Stimulated activated naive CD8-positive, alpha-beta T cell treated with anti-CD3 and anti-CD28 coated beads, Interleukin-15, Interleukin-2, amounts not matched to agents 100 U/mL and 50 U/mL, for 24 hours (primary cell): ENCODE measurements around the gene TUT7.
"Not testable (repeated sequence)": the region's sequence is repeated elsewhere in the genome, so short reads cannot be mapped to it uniquely, and the experiment has no call there.

Experiments
- ATAC-seq: fragments of 150-1000 bp; cut with Tn5 transposase; one replicate; pipeline ENCODE4 v1.10.0; 2021
- DNase-seq: peaks from one replicate; pipeline ENCODE4 v3.0.0; 2021

TUT7 gene

DNA sequence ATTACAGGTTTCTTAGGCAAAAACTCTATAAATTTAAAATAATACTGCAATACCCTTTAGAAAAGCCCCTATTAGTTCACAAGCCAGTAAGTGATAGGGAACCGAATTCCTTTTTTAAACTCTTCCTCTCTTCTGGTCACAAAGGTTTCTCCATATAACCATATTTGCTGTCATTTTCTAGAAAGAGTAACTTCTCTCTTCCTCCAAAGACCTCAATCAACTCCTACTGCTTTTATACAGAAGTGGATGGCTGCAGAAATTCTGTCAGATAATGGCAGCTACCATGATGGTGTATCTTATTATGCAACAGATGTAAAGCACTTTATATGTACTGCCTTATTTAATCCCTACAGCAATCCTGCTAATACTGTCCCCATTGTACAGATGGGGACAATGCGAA lies 6.2 kb downstream of the TUT7 start:
- ATAC-seq: no peak
- DNase-seq: no peak

DNA sequence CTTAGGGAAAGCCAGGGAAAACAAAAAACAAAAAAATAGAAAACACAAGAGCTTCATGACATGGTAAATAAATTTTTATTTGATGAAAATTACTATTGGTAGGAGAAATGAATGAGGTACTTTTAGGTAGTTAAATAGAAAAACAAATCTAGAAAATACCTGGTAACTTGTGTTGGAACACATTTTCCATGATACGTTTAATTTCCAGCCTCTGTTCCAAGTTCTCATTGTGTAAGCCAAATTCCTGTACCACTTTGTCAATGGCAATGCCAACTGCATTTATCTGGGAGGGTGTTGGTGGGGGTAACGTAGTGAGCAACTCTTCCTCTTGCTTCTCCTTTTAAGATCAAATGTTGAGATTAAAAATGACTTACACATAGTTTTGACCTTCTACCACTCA lies 9.4 kb downstream of the TUT7 start:
- DNase-seq (no peak), ATAC-seq (no peak)

GRCh38 chr9:86342269-86342668 lies 11.9 kb downstream of the TUT7 start:
- no peak for DNase-seq
- no peak for ATAC-seq

DNA sequence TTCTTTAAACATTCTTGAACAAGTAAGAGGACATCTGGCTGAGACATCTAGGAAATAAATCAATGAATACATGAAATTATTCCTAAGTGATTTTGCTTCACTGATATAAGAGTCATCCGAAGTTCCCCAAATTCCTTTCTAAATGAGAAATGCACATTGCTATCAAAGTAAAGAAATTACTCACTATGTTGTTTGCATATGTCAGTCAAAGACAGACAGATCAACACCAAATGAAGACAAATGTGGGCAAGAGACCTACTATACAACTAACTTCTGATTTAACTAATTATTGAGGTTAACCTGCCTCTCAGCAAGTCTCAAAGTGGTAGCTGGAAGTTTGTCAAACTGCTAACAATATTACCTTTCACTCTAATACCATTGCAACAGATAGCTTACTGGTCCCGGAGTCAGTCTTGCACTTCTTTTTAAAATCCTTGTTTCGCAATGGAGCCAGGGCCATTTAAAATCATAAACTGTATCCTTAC lies 13.2 kb downstream of the TUT7 start:
- no peak for ATAC-seq
- no peak for DNase-seq

DNA sequence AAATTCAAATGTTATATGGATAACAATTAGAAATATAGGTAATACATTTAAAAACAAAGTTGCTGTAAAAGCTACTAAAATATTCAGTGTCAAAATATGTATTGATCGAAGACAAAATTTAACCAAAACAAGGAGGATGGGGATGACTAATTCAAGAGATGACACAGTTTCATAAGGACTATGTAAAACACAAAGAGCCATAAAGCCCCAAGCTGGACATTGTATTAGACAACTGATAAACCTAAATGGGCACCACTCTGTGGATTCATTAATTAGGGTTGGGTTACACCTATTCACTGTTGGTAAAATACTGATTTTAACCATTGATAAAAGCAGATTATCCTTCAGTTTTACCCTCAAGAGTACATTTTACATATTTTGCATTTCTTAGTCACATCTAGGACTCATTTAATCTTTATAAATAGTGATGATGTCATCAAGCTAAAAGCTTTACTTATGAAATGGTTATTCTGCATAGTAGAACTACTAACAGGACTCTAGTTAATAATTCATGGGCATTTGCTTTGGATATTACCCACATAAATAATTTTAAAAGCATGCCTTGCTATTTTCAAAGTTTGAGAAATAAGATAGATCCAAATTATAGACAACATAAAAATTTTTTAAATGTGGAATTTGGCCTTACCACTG lies 13.7 kb downstream of the TUT7 start:
- ATAC-seq (no peak), DNase-seq (no peak)

DNA sequence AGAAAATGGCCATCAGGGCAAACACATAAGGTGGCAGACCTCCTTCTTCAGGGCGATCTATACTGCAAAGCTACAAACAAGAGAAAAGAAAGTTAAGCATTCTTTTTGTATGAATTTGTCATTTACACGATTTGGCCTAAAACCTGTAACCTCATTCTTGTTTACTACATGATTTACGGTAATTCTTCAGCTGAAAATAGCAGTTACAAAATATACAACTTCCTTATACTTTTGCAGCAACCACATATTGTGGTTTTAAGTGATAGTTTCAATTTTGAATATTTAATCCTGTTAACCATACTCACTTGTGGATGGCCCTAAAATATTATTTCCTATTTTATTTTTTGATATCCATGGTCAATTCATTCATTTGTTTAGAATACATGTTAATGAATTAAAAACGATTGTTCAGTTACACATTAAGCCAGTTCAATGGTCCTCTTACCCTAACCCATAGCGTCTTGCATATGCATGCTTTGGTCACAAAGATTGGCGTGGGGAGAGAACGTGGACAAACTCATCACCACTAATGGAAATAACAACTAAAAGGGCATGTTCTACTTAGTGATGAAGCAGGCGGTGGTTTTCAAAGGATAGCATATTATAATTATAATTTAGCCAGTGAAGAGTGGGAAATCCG lies 16.6 kb downstream of the TUT7 start:
- no peak for ATAC-seq

GRCh38 chr9:86336058-86336457 lies 18.2 kb downstream of the TUT7 start:
- ATAC-seq (no peak), DNase-seq (no peak)

More for the DNA sequence above, 16.6 kb downstream of the TUT7 start:
- DNase-seq: no peak

DNA sequence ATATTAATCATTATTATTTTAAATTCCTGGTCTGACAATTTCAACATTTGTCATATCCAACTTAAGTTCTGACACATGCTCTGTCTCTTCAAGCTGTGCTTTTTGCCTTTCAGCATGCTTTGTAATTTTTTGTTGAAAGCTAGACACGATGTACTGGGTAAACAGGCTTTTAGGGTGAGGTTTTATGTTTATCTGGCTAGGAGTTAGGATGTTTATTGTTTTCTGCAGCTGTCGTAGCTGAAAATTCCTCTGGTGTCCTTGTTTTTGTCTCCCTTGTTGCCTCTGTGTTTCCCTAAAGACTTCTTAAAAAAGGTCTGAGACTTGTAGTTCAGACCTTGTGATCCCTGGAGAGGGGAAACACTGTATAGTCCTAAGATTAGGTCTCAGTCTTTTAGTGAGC lies 20.6 kb downstream of the TUT7 start:
- ATAC-seq: no peak

GRCh38 chr9:86330186-86330585 lies 24.0 kb downstream of the TUT7 start:
- ATAC-seq: peak; percentile 77
- no peak for DNase-seq

More for the DNA sequence above, 20.6 kb downstream of the TUT7 start:
- DNase-seq: no peak

DNA sequence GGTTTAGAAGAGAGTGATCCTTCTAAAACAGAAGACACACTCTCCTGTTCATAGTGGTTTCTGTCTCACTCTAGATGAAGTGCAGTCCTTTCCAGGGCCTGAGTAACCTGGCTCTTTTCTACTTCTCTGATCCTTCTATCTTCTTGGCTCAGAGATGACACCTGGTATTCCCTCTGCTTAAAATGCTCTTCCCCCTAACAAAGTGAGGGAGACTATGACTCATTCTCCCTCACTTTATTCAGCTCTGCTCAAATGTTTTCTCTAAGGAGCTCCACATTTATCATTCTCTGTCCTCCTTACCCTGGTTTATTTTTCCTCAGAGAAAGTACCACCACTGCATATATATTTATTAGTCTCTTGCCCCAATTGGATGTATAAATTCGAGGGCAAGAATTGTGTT lies 24.6 kb downstream of the TUT7 start:
- DNase-seq (no peak), ATAC-seq (peak; percentile 36)

- DNase-seq: no peak
- no peak for ATAC-seq
Observed at GRCh38 chr9:86328156-86328555, 26.1 kb downstream of the TUT7 start.

GRCh38 chr9:86326536-86326935 lies 27.7 kb downstream of the TUT7 start:
- no peak for ATAC-seq
- DNase-seq: no peak

DNA sequence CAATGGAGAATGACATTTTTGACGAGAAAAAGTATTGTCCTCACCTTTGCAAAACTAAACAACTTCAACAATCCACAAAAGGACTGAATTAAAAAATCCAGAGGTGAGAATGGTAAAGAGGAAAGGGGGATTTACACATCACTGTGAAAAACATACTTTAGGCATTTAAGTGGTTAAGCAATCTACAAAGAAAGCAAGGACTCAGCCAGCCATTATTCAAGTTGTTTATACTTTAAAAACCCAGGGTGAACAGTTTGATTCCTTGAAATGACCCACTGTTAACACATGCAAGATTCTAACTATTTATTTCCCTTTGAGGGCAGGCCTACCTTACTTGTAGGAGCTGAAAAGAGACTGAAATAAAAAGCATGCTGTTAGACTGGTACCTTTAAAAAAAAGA lies 29.3 kb downstream of the TUT7 start:
- no peak for ATAC-seq
- DNase-seq: no peak

GRCh38 chr9:86324308-86324707 lies 29.9 kb downstream of the TUT7 start:
- DNase-seq (no peak), ATAC-seq (no peak)

- ATAC-seq (no peak), DNase-seq (no peak)
Observed at GRCh38 chr9:86322973-86323644, 31.1 kb downstream of the TUT7 start.

- DNase-seq (no peak), ATAC-seq (no peak)
Observed at GRCh38 chr9:86321373-86321772, 32.8 kb downstream of the TUT7 start.

- DNase-seq: no peak
- no peak for ATAC-seq
Observed at GRCh38 chr9:86318187-86318586, 36.0 kb downstream of the TUT7 start.

DNA sequence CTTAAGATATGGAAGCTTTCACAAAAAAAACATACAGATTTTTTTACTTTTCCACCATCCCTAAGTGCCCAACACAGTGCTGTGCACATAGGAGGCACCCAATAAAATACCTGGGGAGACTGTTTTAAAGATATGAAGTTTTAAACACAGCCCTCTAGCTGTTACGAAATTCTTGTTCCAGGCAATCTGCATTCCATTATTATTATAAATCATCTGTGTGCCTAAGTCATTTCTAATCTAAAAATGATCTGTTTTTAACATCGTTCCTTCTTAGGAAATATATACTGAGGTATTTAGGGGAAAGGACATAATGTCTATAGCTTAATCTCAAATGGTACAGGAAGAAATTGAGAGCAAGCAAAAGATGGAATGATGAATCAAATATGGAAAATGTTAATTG lies 39.1 kb downstream of the TUT7 start:
- no peak for ATAC-seq
- no peak for DNase-seq

DNA sequence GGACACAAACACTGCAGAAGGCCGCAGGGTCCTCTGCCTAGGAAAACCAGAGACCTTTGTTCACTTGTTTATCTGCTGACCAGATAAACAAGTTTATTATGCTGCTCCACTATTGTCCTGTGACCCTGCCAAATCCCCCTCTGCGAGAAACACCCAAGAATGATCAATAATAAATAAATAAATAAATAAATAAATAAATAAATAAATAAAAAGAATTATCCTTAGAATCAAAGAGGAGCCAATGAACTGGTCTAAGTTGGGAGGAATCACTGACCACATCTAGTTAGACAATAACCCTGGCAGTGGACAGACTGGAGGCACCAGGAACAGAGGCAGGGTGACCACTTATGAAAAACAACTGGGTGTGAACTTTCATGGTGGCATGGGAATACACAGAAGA lies 41.3 kb downstream of the TUT7 start:
- not testable (repeated sequence) for ATAC-seq, DNase-seq

DNA sequence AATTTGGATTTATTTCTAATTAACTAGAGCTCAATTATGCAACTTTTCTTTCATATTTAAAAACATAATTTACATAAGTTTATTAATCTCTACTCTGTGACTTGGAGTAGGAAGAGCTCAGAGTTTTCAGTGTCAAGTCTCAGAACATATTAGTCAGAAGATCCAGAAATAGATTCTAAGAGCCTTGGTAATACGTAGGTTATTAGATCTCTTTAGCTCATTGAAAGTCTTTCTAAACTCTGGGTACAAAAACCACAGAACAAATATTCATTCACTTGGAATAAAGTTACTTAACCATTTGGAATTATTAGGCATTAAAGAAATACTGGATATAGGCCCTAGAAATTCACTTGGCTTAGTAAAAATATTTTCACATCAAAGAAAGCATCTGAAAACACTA lies 45.5 kb downstream of the TUT7 start:
- ATAC-seq (no peak), DNase-seq (no peak)

DNA sequence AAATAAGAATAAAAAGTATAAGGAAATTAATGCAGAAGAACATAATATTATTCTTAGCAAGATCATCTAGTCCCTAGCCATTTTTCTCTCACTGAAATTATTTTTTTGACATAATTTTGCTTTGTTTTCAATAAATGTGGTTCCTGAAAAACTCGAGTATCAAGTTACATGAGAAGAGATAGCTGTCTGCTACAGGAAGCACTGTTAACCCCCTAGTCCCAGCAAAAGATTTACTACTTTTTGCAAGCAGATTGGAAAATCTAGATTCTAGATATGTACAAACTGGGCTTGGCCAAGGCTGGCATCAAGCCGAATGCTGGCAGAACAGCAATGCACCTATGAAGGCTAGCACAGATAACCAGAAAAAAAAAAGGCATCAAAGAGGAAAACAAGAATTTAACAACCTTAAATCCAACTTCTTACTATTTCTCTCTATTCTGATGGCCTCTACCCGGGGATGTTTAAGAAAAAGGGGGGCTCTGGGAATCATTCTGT lies 49.9 kb downstream of the TUT7 start:
- no peak for ATAC-seq
- no peak for DNase-seq

GRCh38 chr9:86303316-86303975 lies 50.8 kb downstream of the TUT7 start:
- ATAC-seq (peak; percentile 96), DNase-seq (peak; percentile 28)

DNA sequence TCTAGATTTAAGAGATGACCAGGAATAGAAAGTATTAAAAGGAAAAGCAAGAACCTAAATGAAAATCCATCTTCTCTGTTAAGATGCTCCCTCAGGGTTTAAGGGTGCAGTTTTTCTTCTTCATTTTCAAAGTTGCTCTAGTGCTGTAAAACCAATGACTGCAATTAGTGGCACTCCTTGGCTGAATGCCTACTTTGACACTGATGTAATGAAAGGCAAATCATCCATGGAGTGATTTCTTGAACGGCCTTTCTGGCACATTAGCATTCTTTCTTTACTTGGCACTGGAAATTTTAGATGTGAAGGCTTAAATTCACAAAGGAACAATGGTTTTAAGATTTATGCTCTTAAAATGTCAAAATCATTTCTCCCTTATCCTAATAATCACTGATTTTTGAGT lies 52.5 kb downstream of the TUT7 start:
- no peak for DNase-seq
- ATAC-seq: no peak
